Spleen (tissue), 7 donors: ENCODE data around the gene HPDL.

Experiments used
- POLR2A ChIP-seq, 3 donors: fragments of 450-650 bp; IDR thresholded peaks; one replicate each; pipeline ENCODE4 v1.5.1; 2017; ENCODE audit warnings: antibody characterized with exemption in 3 of 3, mild to moderate bottlenecking in 1 of 3
- POLR2AphosphoS5 ChIP-seq, 3 donors: sonication (generic); formaldehyde crosslinking; IDR thresholded peaks; one replicate each; pipeline ENCODE4 v1.5.1; 2017; ENCODE audit warnings: antibody characterized with exemption in 3 of 3
- TF ChIP-seq, protein P1 (sequence below), 11 experiments: fragments of 200-600 bp in 7 of 11; fragments of 450-650 bp in 4 of 11; sonication (generic) in 4 of 11; IDR thresholded peaks in 8 of 11; conservative IDR thresholded peaks in 3 of 11; 1 replicate in 7 of 11; 2 replicates in 4 of 11; pipeline versions ENCODE4 v1.4.0 to v1.8.0; 2016 to 2021; ENCODE audit warnings: antibody characterized with exemption in 11 of 11, inconsistent platforms in 4 of 11, mild to moderate bottlenecking in 1 of 11
- donor health status: DM: no; HTN: no; CAD: no; lungs with moderate emphysema.
- donor health status: DM: no; HTN: no; CAD: no.
- donor health status: DM: no; HTN: no; CAD: no.

DNA sequence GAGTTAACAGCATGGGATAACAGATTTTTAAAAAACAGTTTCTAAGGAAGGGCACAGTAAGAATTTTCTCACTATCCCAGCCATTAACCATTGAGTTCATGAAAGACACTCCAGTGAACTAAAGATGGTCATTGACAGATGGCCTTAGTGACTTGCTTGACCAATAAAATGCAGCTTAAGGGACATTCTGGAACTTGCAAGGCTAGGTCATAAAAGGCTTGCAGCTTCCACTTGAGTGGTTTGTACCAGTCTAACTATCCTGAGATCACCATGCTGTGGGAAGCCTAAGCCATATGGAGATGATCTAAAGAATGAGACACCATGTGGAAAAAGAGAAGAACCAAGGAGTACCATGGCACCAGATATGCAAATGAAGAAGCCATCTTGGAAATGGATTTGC lies 51.5 kb downstream of the HPDL start:
- TF ChIP-seq POLR2A (IDR thresholded peaks at IDR 0.05) (no peak), POLR2AphosphoS5 (IDR thresholded peaks at IDR 0.05) (no peak)
- TF ChIP-seq, protein P1, sequence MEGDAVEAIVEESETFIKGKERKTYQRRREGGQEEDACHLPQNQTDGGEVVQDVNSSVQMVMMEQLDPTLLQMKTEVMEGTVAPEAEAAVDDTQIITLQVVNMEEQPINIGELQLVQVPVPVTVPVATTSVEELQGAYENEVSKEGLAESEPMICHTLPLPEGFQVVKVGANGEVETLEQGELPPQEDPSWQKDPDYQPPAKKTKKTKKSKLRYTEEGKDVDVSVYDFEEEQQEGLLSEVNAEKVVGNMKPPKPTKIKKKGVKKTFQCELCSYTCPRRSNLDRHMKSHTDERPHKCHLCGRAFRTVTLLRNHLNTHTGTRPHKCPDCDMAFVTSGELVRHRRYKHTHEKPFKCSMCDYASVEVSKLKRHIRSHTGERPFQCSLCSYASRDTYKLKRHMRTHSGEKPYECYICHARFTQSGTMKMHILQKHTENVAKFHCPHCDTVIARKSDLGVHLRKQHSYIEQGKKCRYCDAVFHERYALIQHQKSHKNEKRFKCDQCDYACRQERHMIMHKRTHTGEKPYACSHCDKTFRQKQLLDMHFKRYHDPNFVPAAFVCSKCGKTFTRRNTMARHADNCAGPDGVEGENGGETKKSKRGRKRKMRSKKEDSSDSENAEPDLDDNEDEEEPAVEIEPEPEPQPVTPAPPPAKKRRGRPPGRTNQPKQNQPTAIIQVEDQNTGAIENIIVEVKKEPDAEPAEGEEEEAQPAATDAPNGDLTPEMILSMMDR (IDR thresholded peaks at IDR 0.05 in 8 of 11, conservative IDR thresholded peaks at IDR 0.05 in 3 of 11) = no peak
